Keratinocyte (primary cell): ENCODE measurements around the gene KMT2D.
A peak's percentile ranks its signal among the peaks of the same experiment; 100 is the strongest.

ENCODE experiments used
- EZH2 ChIP-seq: IDR thresholded peaks from one replicate; pipeline ENCODE4 v1.6.1; 2012; ENCODE audit warnings: inconsistent platforms, mild to moderate bottlenecking, low read length, moderate library complexity
- TF ChIP-seq, protein P1 (sequence below), 3 experiments: IDR thresholded peaks in 1 of 3; conservative IDR thresholded peaks in 1 of 3; optimal IDR thresholded peaks in 1 of 3; 2 replicates in 2 of 3; 3 replicates in 1 of 3; pipeline versions ENCODE3 to v1.5.1; 2011; ENCODE audit warnings: low read length in 3 of 3, mild to moderate bottlenecking in 3 of 3, moderate library complexity in 2 of 3, control low read depth in 1 of 3, inconsistent platforms in 1 of 3; ENCODE audit not compliant: insufficient read depth in 2 of 3; ENCODE audit errors: extremely low read depth in 1 of 3

DNA sequence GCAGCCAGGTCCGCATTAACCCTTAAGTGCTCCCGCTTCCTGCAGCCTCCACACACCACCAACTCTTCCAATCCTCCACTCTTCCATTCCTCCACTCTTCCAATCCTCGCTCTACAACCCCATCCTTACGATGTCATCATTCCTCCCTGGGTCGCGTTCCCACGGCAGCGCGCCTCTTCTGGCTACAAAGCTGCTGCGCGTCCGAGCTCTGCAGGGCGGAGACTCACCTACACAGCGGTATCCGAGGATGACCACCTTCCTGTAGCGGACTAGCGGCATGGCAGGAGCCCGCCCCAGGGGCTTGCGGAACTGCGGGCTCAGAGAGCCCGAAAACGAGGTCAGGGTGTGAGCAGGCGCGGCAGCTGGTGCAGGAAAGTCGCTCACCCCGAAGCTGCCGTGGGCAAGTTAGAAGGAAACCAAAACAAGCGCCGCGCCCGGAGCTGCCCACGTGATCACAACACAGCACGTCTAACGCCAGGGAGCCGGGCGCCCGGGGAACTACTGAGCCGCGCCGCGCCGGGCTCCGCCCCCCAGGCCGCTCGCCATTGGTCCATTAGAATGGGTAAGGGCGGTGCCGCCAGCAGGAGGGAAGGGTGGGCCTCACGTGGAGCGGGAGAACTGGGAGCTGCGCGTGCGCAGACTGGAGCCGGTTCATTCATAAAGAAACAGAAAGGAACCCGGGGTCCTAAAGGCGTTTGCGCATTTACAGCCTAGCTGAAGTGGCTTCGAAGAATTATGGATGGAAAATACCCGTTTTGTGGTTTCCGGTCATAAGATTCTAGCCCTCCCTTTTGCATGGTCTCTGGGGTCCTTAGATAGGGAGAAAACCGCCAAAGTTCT is 9.1 kb upstream of the KMT2D start, which contains the start of gene RHEBL1:
- no peak for TF ChIP-seq EZH2
- TF ChIP-seq, protein P1, sequence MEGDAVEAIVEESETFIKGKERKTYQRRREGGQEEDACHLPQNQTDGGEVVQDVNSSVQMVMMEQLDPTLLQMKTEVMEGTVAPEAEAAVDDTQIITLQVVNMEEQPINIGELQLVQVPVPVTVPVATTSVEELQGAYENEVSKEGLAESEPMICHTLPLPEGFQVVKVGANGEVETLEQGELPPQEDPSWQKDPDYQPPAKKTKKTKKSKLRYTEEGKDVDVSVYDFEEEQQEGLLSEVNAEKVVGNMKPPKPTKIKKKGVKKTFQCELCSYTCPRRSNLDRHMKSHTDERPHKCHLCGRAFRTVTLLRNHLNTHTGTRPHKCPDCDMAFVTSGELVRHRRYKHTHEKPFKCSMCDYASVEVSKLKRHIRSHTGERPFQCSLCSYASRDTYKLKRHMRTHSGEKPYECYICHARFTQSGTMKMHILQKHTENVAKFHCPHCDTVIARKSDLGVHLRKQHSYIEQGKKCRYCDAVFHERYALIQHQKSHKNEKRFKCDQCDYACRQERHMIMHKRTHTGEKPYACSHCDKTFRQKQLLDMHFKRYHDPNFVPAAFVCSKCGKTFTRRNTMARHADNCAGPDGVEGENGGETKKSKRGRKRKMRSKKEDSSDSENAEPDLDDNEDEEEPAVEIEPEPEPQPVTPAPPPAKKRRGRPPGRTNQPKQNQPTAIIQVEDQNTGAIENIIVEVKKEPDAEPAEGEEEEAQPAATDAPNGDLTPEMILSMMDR (optimal IDR thresholded peaks at IDR 0.05 in 1 of 3, IDR thresholded peaks at IDR 0.05 in 1 of 3, conservative IDR thresholded peaks at IDR 0.05 in 1 of 3; ENCODE audit: extremely low read depth in 1 of 3, insufficient read depth in 2 of 3, low read length in 3 of 3) = peak; percentile 27 to 46 (median 29)
